ENCODE data around the gene ABCC11. TPM values are rescaled to one million over a fixed set of nuclear protein-coding genes. Genes with fewer than 3 reads are reported as not detected.

Gene ABCC11
- total RNA-seq, 6 experiments from 2014 or later: 2.1 to 7.6 (median 3.3) TPM

DNA sequence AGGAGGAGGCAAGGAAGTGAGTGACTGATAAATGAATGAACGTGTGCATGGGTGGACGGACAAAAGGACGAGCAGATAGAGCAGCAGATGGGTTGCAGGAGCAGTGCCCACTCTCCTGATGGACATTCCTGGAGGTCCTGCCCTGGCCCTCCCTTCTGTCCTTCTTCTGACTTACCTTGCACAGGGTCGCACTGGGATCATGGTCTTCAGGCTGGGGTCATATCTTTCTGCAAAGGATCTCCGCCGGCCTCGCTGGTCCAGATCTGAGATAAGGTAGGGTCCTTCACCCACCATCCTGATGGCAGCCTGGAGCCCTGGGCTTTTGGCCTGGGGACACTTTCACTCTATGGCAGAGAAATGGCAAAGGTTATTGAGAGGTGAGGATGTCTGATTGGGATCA lies 101.2 kb downstream of the ABCC11 start:
- intact Hi-C loops (cut with DNase I): loop anchor here in 1 of 2 donors (10.0 kb wide), 1 partner anchor 1111 kb away; no protein-coding TSS in a partner anchor
- Histone ChIP-seq H3K4me1 (no peaks in the 10 kb centered on the region), H3K27me3 (no peaks in the 10 kb centered on the region), H3K27ac (no peak overlapping the region), H3K9me3 (peaks cover 0 to 4% (median 0%) of the 10 kb centered on the region in 4 donors), H3K4me3 (no peak overlapping the region), H3K36me3 (no peaks in the 10 kb centered on the region)
- 87% methylated on average over 3 of the region's 7 CpGs for WGBS (ENCODE audit: insufficient coverage, low coverage, low lambda C conversion rate, missing lambda C conversion rate)
- no peak for ATAC-seq
- TF ChIP-seq, protein P1, sequence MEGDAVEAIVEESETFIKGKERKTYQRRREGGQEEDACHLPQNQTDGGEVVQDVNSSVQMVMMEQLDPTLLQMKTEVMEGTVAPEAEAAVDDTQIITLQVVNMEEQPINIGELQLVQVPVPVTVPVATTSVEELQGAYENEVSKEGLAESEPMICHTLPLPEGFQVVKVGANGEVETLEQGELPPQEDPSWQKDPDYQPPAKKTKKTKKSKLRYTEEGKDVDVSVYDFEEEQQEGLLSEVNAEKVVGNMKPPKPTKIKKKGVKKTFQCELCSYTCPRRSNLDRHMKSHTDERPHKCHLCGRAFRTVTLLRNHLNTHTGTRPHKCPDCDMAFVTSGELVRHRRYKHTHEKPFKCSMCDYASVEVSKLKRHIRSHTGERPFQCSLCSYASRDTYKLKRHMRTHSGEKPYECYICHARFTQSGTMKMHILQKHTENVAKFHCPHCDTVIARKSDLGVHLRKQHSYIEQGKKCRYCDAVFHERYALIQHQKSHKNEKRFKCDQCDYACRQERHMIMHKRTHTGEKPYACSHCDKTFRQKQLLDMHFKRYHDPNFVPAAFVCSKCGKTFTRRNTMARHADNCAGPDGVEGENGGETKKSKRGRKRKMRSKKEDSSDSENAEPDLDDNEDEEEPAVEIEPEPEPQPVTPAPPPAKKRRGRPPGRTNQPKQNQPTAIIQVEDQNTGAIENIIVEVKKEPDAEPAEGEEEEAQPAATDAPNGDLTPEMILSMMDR (IDR thresholded peaks at IDR 0.05): no peak
- no peak for TF ChIP-seq POLR2A (IDR thresholded peaks at IDR 0.05)
- DNase-seq: no peak

DNA sequence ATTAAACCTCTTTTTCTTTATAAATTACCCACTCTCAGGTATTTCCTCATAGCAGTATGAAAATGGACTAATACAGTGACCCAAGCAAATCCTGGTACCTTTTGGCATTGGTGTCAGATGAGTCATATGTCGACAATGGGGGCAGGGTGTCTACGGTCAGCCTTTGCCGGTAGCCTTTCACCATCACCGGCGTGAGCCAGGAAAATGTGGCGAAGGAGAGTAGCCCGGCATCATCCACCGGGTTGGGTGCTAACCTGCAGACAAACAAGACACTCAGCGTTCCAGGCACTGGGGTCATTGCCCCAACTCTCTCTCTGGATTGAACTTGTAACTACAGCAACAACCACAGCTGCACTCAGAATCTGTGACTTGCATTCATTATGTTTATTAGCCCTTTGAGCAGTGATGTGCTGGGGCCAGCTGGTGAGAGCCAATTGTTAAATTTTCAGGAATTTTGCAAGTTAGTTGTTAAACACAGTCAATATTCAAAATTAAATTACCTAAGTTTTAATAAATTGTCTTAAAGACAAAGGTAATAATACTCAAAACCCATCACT lies 103.4 kb downstream of the ABCC11 start:
- H3K4me3 ChIP-seq: no peak overlapping the region
- no peaks in the 10 kb centered on the region for H3K4me1 ChIP-seq
- no peak for ATAC-seq
- no peak overlapping the region for H3K27ac ChIP-seq
- no peaks in the 10 kb centered on the region for H3K36me3 ChIP-seq
- intact Hi-C loops (cut with DNase I): loop anchor here in 1 of 2 donors (10.0 kb wide), 1 partner anchor 1109 kb away; no protein-coding TSS in a partner anchor
- H3K27me3 ChIP-seq: no peaks in the 10 kb centered on the region
- H3K9me3 ChIP-seq: peaks cover 0 to 3% (median 0%) of the 10 kb centered on the region in 4 donors
- DNase-seq: no peak
- TF ChIP-seq POLR2A (IDR thresholded peaks at IDR 0.05): no peak
- TF ChIP-seq, protein P1 (IDR thresholded peaks at IDR 0.05): no peak
- 83% methylated on average over 8 of the region's 9 CpGs for WGBS (ENCODE audit: insufficient coverage, low coverage, low lambda C conversion rate, missing lambda C conversion rate)

DNA sequence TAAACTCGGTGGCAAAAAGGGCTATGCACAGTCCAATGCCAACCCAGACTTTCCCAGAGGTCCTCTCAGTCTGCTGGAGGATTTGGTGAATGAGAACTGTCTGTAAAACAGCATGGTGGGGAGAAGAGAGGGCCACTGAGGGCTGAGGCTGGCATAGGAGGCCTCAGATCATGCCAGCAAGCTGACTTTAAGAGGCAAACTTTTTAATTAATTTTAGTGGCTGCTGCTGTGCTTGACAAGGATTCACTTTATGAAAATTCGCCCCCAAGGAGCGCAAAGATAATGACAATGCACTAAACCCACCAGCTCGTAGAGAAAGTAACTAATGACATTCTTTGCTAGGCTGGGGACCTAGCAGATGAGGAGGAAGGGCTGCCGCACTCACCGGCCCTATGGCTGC lies 106.5 kb downstream of the ABCC11 start:
- no peak for TF ChIP-seq POLR2A (IDR thresholded peaks at IDR 0.05)
- TF ChIP-seq, protein P1 (IDR thresholded peaks at IDR 0.05): no peak
- Histone ChIP-seq H3K9me3 (no peaks in the 10 kb centered on the region), H3K27me3 (no peaks in the 10 kb centered on the region), H3K27ac (no peak overlapping the region), H3K36me3 (no peaks in the 10 kb centered on the region), H3K4me1 (no peaks in the 10 kb centered on the region), H3K4me3 (no peak overlapping the region)
- DNase-seq (no peak), ATAC-seq (no peak)
- 70% methylated on average over 3 of the region's 6 CpGs for WGBS (ENCODE audit: insufficient coverage, low coverage, low lambda C conversion rate, missing lambda C conversion rate)
- intact Hi-C loops (cut with DNase I): loop anchor here in 1 of 2 donors (10.0 kb wide), 1 partner anchor 1106 kb away; no protein-coding TSS in a partner anchor

DNA sequence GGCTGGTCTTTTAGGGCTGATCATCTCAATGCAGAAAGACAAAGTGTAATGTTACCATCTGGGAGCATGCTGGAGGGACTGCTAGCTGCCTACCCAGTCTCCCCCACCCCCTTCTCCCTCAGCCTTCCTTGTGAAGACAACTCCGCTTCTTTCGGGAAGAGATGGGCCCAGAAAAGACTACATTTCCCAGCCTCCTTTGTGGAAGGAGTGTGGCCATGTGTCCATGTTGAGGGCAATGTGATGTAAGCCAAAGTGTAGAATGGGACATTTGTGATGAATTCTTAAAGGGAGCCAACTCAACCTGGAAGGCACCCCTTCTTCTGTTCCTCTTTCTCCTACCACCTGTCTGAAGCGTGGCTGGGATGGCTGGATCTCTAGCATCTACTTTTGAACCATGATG lies 107.8 kb downstream of the ABCC11 start:
- ATAC-seq (no peak), DNase-seq (no peak)
- Histone ChIP-seq H3K4me1 (no peaks in the 10 kb centered on the region), H3K9me3 (no peaks in the 10 kb centered on the region), H3K36me3 (no peaks in the 10 kb centered on the region), H3K27me3 (no peaks in the 10 kb centered on the region), H3K27ac (no peak overlapping the region), H3K4me3 (no peak overlapping the region)
- WGBS (ENCODE audit: insufficient coverage, low coverage, low lambda C conversion rate, missing lambda C conversion rate): 72% methylated on average over 3 of the region's 3 CpGs
- TF ChIP-seq POLR2A (IDR thresholded peaks at IDR 0.05): no peak
- TF ChIP-seq, protein P1 (IDR thresholded peaks at IDR 0.05): no peak
- intact Hi-C loops (cut with DNase I): no loop called here

Measured in right lobe of liver (tissue), 6 donors.